Daoy (cell line): ENCODE results near the gene FRS2. TPM values are rescaled to one million over a fixed set of nuclear protein-coding genes. Genes with fewer than 3 reads are reported as not detected.
"Not testable (repeated sequence)": the region's sequence is repeated elsewhere in the genome, so short reads cannot be mapped to it uniquely, and the experiment has no call there.

Source experiments
- DNase-seq: peaks from one replicate; pipeline ENCODE4 v3.0.0-alpha.2; 2015; ENCODE audit warnings: low read depth
- total RNA-seq: library from RNA; depleted of rRNA; stranded (reverse); fragments of >200 nt; shearing (Covaris generic); gene quantifications from 2 replicates; pipeline ENCODE4 v1.2.3, GENCODE V29; 2014

FRS2 gene
- total RNA-seq, 1 experiment from 2014 or later: 39.7 TPM

DNA sequence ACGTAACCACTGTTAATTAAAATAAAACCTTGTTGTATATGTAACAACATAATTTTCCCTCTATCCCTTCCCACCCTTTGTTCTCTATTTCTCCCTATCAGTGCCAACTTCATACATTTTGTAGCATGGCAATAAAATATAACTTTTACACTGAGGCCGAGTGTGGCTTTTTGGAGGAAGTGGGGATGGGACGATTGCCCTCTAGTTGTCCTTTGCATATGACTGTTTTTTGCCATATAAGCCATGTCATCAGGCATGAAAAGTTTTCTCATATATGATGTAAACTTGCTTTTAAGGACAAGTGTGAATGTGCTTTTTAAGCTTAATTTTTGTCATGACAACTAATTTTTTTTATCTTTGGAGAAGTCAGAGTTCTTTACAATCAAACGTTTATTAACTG, 108.8 kb downstream of the FRS2 start:
- no peak for DNase-seq

DNA sequence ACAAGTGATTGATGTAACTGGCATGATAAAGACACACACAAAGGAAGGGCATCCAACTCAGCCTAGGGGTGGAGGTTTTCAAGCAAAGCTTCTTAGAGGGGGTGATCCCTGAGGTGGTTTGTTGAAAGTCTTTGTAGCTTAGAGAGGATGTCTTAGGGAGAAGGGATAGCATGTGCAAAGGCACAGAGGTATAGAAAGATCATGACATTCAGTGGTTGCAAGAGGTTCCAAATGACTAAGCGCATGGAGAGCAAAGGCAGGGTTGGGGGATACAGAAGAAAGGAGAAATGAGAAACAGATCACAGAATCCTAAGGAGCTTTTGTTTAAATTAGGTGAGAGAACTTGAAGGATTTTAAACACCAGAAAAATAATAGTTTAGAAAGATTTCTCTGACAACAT, 109.9 kb downstream of the FRS2 start:
- no peak for DNase-seq

DNA sequence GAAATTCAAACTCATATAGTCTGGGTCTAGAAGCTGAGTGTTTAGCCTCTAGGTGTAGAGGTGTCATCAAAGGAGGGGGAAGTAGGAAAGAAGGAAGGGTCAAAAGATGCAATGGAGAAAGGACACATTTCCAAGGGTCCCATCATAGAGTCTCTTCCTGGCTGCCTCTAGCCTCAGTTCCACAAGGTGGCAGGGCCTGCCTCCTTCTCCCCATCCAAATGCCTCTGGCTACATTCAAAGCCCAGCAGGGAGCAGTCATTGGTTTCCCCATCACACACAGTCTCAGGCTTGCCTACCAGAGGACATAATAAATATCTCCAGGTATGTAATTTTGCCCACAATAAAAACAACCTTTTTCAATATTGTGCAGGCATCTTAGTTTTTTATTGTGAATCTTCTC, 113.0 kb downstream of the FRS2 start:
- DNase-seq: peak; percentile 16

DNA sequence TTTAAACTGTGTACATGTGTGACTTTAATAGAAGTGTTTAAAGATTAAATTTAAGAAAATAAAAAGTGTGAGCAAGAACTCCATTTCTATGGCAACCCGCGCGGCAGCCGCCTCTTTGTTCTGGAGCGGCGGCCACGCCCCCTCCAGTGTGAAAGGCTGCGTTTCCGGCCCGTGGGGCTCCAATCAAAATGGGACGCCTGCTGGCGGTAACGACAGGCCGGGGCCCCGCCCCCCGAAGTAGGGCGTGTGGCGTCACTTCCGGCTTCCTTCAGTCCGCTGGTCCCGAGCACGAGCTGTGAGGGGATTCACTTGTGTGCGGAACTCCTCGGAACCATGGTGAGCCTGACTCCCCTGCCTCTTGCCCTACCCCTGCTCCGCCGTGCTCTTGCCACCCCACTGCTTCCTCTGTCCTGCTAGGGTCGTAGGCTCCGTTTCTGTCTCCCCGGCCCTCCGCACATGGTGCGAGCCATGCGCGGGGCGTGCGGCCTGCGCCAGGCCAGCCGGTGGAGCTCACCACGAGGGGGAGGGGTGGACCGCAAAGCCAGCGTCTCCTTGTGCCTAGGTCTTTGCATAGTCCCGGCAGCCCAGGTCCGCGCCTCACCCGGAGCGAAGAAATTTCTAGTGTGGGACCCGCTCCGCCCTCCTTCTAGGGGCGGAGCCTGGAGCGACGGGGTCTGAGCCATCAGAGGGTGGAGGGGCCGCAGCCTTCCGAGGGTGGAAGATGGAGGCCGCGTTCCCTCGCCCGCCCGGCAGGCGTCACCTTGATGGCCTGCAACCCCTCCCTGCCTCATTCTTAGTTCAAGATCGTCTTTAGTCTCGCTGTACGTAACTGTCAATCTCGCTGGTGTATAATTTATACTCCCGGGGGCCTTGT, 115.2 kb downstream of the FRS2 start, which contains the start of gene CCT2:
Gene CCT2, plus strand, starts transcription at position 271 of the 874 bp plus-strand sequence. Its CDS starts 63 bp downstream, at position 334.
- DNase-seq: peak; percentile 98

DNA sequence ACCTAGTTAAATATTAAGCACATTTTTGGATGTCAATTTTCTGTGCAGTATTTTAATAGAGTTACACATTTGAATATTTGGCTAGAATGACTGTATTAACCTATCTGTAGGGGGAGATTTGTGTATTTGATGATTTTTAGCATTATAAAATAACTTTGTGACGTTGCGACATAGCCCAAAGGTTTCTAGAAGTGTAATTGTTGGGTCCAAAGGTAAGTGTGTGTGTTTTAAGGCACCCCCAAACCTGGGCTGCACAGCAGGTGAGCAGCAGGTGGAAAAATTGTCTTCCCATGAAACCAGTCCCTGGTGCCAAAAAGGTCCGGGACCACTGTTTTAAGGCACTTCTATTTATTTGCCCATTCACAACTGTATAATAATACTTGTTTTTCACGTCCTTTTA, 118.3 kb downstream of the FRS2 start:
- DNase-seq: no peak

DNA sequence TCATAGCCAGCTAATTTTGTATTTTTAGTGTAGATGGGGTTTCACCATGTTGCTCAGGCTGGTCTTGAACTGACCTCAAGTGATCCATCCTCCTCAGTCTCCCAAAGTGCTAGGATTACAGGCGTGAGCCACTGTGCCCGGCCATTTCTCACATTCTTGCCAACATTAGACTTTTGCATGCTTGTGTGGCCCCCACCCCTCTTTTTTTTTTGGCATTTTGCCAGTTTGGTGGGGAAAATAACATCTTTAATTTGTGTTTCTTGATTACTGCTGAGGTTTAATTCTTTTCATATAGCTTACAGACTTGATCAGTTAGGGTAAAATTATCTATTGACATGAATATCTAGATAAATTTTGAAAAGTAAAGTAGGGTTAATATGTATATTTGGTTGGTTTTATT, 118.9 kb downstream of the FRS2 start:
- DNase-seq: no peak

DNA sequence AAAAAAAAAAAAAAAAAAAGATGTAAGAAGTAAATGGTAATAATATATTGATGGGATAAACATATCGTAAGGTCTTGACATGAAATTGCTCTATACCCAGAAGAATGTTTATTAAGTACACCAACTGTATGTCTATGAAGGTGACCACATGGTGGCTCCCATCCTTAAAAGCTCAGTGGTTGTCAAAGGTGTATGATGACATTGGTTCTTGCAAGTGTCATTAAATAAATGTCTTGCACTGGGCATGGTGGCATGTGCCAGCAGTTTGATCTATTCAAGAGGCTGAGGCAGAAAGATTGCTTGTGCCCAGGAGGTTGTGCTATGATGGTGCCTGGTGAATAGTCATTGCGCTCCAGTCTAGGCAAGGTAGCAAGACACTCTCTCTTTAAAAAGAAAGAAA, 125.5 kb downstream of the FRS2 start:
- DNase-seq: no peak

DNA sequence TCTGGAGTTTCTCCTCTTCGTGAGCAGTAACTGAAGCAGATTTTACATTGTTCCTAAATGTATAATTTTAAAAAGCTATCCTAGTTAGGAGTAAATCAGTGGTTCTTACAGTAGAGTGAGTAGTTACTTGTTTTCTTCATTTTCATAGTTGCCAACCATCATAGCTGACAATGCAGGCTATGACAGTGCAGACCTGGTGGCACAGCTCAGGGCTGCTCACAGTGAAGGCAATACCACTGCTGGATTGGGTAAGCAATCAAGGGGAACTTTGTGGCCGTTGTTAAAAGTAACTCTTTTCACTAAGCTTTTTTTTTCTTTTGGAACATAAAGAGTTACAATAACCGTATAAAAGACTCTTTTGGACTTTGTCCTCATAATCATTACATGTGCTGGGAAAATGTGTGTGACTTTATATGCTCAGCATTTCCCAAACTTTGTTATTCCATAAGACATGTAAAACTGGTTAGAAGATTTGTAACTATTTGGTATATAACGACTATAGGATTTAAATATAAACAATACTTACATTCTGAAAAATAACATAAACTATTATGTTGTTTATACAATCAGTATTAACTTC, 128.1 kb downstream of the FRS2 start:
- DNase-seq: no peak

DNA sequence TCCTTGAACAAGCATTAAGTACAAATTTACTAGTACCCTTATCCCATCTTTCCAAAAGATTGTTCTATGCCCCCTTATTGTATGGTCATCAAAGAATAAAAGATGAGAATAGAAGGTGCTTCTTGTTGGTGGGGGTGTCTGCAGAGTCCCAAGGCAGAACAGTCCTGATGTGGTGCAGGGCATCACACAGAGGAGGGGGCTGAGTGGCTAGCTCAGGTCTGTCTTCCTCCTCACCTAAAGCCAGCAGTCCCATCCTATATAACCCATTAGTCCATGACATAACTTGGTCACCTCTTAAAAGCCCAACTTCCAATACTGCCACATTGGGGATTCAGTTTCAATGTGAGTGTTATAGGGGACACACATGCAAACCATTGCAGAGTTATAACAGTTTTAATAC, 130.6 kb downstream of the FRS2 start:
- DNase-seq: no peak

DNA sequence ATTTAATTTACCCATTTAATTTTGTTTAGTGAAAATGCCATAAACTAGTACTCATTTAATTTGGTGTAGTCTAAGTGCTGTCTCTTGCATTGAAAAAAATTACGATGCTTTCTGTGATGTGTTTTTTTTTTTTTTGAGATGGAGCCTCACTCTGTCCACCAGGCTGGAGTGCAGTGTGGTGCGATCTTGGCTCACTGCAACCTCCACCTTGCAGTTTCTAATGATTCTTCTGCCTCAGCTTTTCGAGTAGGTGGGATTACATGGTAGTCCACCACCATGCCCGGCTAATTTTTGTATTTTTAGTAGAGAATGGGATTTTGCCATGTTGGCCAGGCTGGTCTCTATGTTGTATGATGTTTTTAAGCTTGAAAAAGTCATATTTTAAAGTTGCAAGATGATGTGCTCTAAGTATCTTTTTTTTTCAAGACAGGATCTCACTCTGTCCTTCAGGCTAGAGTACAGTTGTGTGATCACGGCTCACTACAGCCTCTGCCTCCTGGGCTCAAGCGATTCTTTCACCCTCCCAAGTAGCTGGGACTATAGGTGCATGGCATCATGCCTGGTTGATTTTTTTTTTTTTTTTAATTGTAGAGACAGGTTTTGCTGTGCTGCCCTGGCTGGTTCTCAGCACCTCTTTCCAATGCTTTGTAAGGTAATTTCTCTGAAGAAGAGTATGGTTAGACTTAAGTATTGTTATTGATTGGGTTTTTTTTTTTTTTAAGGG, 131.9 kb downstream of the FRS2 start:
- no peak for DNase-seq

DNA sequence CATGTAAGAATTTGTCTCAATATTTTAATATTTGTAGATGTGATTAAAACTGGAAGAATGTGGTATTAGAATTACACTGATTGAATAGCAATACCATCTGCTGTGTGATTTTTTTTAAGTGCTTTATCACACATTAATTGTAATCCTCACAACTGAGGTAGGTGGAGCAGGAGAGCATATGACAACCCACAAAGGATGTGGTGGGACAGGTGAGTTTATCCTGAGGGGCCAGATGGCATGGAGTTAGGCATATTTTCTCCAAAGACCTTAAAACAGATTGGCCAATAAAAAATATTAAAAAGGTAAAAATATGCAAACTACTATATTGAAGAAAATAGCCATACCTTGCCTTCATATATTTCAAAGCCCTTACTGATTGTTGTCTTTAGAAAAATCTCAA, 132.8 kb downstream of the FRS2 start:
- no peak for DNase-seq

DNA sequence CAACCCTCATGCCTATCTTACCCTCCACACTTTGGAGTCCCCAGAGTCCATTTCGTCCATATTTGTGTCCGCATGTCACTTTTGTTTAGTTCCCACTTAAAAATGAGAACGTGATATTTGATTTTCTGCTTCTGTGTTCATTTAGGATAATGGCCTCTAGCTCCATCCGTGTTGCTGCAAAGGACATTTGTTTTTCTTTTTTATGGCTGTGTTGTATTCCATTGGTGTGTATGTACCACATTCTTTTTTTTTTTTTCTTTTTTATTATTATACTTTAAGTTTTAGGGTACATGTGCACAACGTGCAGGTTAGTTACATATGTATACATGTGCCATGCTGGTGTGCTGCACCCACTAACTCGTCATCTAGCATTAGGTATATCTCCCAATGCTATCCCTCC, 133.4 kb downstream of the FRS2 start:
- DNase-seq: not testable (repeated sequence)

DNA sequence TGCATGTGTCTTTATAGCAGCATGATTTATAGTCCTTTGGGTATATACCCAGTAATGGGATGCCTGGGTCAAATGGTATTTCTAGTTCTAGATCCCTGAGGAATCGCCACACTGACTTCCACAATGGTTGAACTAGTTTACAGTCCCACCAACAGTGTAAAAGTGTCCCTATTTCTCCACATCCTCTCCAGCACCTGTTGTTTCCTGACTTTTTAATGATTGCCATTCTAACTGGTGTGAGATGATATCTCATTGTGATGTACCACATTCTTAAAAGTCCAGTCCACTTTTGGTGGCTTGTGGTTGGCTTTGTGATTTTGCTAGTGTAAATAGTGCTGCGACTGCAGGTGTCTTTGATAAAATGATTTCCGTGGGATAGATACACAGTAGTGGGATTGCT, 134.1 kb downstream of the FRS2 start:
- not testable (repeated sequence) for DNase-seq

DNA sequence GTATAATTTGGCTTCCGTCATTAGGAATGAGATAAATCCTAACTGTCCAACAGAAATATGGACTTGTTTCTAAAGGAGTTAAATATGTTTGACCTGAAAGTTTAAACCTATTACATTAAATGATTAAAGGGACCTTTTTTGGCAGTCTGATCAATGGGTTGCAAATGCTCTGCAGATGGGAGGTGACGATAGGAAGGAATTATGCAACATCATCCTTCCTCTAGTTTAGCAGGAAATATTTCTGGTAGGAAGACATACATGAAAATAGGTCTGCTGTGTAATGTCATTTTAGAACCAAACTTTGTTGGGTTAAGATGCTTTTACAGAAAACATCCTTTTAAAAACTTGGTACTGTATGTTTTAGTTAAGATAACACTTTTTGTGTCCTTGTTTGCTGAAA, 137.9 kb downstream of the FRS2 start:
- DNase-seq: no peak

DNA sequence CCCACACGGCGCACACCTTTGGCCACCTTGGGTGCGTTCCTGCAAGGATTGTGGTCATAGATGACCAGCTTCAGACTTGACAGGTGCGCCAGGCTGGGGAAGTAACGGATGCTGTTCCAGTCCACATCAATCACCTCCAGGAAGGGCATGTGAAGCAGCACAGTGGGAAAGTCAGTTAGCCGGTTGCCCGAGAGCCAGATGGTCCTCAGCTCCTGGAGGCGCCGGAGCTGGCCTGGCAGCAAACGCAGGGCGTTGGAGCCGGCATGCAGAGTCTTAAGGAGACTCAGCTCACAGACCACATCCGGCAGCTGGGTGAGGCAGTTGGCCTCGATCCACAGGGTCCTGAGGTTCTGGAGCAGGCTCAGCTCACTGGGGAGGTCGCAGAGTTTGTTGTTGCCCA, 139.9 kb downstream of the FRS2 start:
- DNase-seq: peak; percentile 14

DNA sequence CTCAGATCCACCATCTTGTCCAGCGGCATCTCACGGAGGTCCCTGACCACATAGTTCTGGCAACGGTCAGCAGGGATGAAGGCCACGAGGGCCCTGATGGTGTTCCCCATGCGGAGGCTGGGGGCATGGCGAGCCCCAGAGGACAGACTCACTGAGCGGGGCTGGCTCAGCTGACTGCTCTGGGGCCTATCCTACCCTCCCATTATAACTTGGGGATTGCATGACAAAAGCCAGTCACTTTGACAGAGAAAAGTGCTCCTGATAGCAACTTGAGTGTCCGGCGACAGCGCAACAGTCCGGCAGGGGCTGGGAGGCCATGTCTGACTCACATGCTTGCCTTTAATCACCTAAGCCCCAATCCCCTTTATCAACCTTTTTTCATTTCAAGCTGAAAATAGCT, 140.5 kb downstream of the FRS2 start, which contains the start of gene LRRC10:
Gene LRRC10, minus strand, starts transcription at position 179 of the 400 bp plus-strand sequence. Its CDS starts 69 bp downstream, at position 110.
- DNase-seq: no peak

DNA sequence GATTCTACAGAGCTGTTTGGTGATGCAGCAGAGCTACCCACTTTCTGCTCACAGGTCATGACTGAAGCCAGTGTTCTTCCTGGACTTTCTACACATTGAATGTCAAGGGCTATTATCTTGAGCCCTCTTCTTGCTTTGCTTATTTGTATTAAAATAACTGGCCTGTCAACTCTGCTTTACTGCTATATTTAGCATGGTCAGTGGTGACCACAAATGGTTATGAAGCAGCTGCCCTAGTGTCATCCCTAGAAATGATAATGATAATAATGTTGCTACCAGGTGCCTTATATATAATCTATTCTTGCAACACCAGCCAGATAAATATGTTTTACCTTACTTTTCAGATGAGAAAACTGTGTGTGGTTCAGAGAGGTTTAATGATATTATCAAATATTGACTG, 143.2 kb downstream of the FRS2 start:
- no peak for DNase-seq

DNA sequence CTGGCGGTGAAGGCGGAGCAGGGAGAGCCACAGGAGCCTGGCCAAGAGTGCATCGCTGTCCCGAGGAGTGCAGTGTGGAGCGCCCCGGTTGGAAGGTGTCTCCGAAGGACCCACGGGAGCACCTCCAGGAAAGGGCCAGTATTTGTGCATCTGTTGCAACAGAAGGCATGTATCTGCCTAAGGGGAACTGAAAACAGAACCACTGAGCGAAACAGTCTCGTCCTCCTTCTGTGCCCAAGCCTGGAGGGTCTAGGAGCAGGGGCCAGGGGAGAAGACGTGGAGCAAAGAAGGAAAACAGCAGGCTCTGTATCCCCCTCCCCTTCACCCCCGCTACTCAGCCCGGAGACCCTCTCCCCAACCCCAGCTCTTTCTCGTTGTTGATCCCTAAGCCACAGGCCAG, 145.8 kb downstream of the FRS2 start:
- DNase-seq: no peak

DNA sequence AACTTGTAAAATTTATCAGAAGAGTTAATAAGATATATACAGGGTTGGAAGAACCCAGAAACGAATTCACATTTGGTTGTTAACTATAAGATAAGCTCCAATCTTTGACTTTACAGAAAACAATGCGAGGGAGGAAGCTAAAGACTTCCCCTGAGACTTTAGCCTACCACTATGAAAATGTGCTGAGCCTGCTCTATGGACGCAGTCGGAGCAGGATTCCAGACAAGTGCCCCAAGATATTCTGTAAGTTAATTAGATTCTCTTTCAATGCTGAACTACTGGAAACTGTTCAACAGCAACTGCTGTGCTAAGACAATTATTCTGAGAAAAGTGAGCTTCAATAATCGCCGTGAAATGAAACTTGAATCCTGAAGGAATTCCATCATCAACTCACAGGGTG, 148.9 kb downstream of the FRS2 start:
- no peak for DNase-seq

DNA sequence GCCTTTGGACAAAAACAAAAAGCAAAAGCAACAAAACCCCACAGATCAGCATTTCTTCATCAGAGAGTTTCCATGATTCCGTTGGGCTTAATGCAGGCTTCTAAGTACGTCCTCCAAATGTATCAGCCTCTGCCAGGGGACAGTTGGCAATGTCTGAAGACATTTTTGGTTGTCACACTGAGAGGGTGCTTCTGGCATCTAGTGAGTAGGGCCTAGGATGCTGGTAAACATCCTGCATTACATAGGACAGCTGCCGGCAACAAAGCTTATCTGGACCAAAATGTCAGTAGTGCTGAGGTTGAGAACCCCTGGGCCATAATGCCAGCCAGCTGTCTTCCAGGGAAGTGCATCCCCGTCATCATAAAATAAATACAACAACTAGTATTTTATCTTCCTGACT, 149.9 kb downstream of the FRS2 start:
- no peak for DNase-seq

DNA sequence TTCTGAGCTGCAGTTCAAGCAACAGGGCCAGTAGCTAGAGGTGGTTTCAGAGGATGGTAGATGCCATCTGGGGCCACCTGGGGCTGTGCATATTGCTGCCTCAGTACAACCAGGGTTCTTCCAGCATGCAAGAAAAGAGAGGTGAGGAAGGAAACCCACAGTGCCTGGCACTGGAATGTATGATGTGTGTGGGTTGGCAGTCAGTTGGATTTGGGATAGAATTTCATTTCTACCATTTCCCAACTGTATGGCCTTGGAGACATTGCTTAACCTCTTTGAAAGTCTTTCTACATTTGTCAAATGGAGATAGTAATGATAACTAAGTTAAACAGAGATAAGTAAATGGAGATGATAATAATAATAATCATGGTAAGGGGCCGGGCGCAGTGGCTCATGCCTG, 150.7 kb downstream of the FRS2 start:
- DNase-seq: no peak

DNA sequence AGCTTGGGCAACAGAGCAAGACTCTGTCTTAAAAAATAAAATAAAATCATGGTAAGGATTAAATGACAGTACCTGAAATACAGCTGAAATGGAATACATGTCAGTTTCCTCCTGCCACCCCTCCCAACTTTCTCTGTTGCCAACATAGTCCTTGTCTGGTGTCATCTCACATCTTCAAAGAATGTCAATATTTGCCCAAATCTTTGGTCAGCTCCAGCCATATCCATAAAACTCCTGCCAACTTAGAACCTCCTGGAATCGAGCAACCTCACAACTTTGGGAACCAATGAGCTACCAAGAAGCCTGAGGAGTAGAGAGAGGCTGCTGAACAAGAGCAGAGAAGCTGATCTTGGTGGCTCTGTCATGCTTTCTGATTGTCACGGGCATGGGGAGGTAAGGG, 151.4 kb downstream of the FRS2 start:
- no peak for DNase-seq

DNA sequence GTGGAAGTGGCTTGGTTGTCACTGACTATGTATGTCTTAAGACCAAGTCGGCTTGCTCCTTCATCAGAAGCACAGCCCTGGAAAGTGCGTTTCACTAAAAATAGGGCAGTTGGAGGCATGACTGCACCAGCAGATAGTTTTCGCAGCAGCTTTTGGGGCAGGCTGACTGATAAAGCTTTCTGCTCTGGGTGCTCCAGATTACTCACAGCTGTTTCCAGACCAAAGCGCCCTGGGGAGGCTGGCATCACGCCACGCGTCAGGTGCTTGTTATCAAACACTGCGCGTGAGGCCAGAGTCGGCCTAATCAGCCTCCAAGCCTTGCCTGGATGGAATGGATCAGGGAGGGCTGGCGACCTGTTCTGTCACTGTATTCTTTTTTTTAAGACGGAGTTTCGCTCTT, 153.8 kb downstream of the FRS2 start:
- DNase-seq: peak; percentile 22
